SK-N-SH (cell line): Measurements from ENCODE around the gene TMEM192. TPM values are rescaled to one million over a fixed set of nuclear protein-coding genes. Genes with fewer than 3 reads are reported as not detected.

Experiments used
- CTCF ChIA-PET: fragments of 300-600, 350-600 bp; formaldehyde crosslinking; extraction: SDS; loops from one replicate; lab custom pipeline; 2021; lab: Yijun Ruan, JAX
- POLR2A ChIA-PET: fragments of 350-600 bp; sonication (Branson Sonifier 250); formaldehyde crosslinking; extraction: SDS; loops from one replicate; lab custom pipeline; 2020; ENCODE audit warnings: antibody characterized with exemption, inconsistent platforms; lab: Yijun Ruan, JAX
- DNase-seq: peaks from one replicate; pipeline ENCODE4 v3.0.0; 2012
- H2AFZ ChIP-seq: fragments of 200-600 bp; sonication (generic); 2 replicates; pipeline ENCODE4 v1.8.1; 2016; ENCODE audit warnings: antibody characterized with exemption, mild to moderate bottlenecking, low read depth
- H3F3A ChIP-seq: fragments of 200-600 bp; sonication (generic); replicated peaks from 2 replicates; pipeline ENCODE3; 2016; ENCODE audit warnings: antibody characterized with exemption, mild to moderate bottlenecking; ENCODE audit not compliant: insufficient read depth
- H3K27ac ChIP-seq, 2 experiments: fragments of 200-500 bp in 1 of 2; fragments of 200-600 bp in 1 of 2; sonication (Bioruptor generic) in 1 of 2; sonication (generic), shearing (Covaris generic) in 1 of 2; 2 replicates each; pipeline versions ENCODE4 v1.5.1 to v1.6.1; 2014 to 2016; ENCODE audit warnings: low read depth in 2 of 2, inconsistent platforms in 1 of 2, low read length in 1 of 2, mild to moderate bottlenecking in 1 of 2, mixed read lengths in 1 of 2
- H3K27me3 ChIP-seq: fragments of 200-600 bp; sonication (generic), shearing (Covaris generic); 2 replicates; pipeline ENCODE4 v1.6.1; 2016; ENCODE audit warnings: mixed run types; ENCODE audit not compliant: insufficient read depth
- H3K36me3 ChIP-seq, 2 experiments: fragments of 200-500 bp in 1 of 2; fragments of 200-600 bp in 1 of 2; sonication (Bioruptor generic) in 1 of 2; sonication (generic) in 1 of 2; replicated peaks in 1 of 2; 2 replicates each; pipeline versions ENCODE3 to v1.5.1; 2014 to 2016; ENCODE audit warnings: low read length in 1 of 2, mild to moderate bottlenecking in 1 of 2; ENCODE audit not compliant: insufficient read depth in 2 of 2, control insufficient read depth in 1 of 2
- H3K4me1 ChIP-seq, 2 experiments: fragments of 200-500 bp in 1 of 2; fragments of 200-600 bp in 1 of 2; sonication (Bioruptor generic) in 1 of 2; sonication (generic), shearing (Covaris generic) in 1 of 2; 2 replicates each; pipeline versions ENCODE4 v1.5.1 to v1.6.1; 2014 to 2016; ENCODE audit warnings: low read depth in 1 of 2, low read length in 1 of 2, mixed run types in 1 of 2; ENCODE audit not compliant: insufficient read depth in 2 of 2, control insufficient read depth in 1 of 2
- H3K4me2 ChIP-seq: fragments of 200-600 bp; sonication (generic), shearing (Covaris generic); 2 replicates; pipeline ENCODE4 v1.6.1; 2017; ENCODE audit warnings: mixed run types
- H3K4me3 ChIP-seq, 2 experiments: fragments of 200-500 bp in 1 of 2; fragments of 200-600 bp in 1 of 2; sonication (Bioruptor generic) in 1 of 2; sonication (generic), shearing (Covaris generic) in 1 of 2; 2 replicates each; pipeline versions ENCODE4 v1.5.1 to v1.8.1; 2014 to 2016; ENCODE audit warnings: low read depth in 2 of 2, inconsistent platforms in 1 of 2, low read length in 1 of 2, mild to moderate bottlenecking in 1 of 2, mixed read lengths in 1 of 2, moderate library complexity in 1 of 2
- H3K79me2 ChIP-seq: fragments of 200-600 bp; sonication (generic); 2 replicates; pipeline ENCODE4 v1.8.1; 2017; ENCODE audit warnings: mild to moderate bottlenecking; ENCODE audit not compliant: insufficient read depth
- H3K9ac ChIP-seq: fragments of 200-600 bp; sonication (generic); 2 replicates; pipeline ENCODE4 v1.6.1; 2017; ENCODE audit warnings: mixed run types
- H3K9me2 ChIP-seq: fragments of 200-600 bp; sonication (generic); 2 replicates; pipeline ENCODE4 v1.6.1; 2017; ENCODE audit warnings: mixed run types
- H3K9me3 ChIP-seq: fragments of 200-600 bp; sonication (generic); 2 replicates; pipeline ENCODE4 v1.6.1; 2017; ENCODE audit warnings: mixed run types, mild to moderate bottlenecking, moderate library complexity
- H4K20me1 ChIP-seq: fragments of 200-600 bp; sonication (generic); 2 replicates; pipeline ENCODE4 v1.6.1; 2017; ENCODE audit warnings: mild to moderate bottlenecking, mixed run types; ENCODE audit not compliant: insufficient read depth
- ELF1 ChIP-seq: IDR thresholded peaks from 2 replicates; pipeline ENCODE4 v1.4.0; 2012
- EZH2phosphoT487 ChIP-seq: fragments of 200-600 bp; sonication (generic); IDR thresholded peaks from 2 replicates; pipeline ENCODE4 v1.6.1; 2017; ENCODE audit warnings: low read depth, mixed run types, mild to moderate bottlenecking, antibody characterized with exemption, moderate library complexity, borderline replicate concordance
- FOSL2 ChIP-seq: IDR thresholded peaks from 2 replicates; pipeline ENCODE4 v1.4.0; 2012; ENCODE audit warnings: low read depth, mild to moderate bottlenecking, moderate library complexity, borderline replicate concordance
- GATA2 ChIP-seq: sonication (generic); formaldehyde crosslinking; IDR thresholded peaks from 2 replicates; pipeline ENCODE4 v1.5.0; 2020; ENCODE audit warnings: mild to moderate bottlenecking, missing genetic modification reagents
- MAX ChIP-seq: IDR thresholded peaks from 2 replicates; pipeline ENCODE4 v1.4.0; 2012; ENCODE audit warnings: low read depth
- NRF1 ChIP-seq: IDR thresholded peaks from 2 replicates; pipeline ENCODE4 v1.6.1; 2012; ENCODE audit warnings: low read depth, mild to moderate bottlenecking, low read length
- RCOR1 ChIP-seq: fragments of 150-350 bp; IDR thresholded peaks from 2 replicates; pipeline ENCODE4 v1.6.1; 2017; ENCODE audit warnings: antibody characterized with exemption, low read length
- RFX5 ChIP-seq: IDR thresholded peaks from 2 replicates; pipeline ENCODE4 v1.6.1; 2012; ENCODE audit warnings: mild to moderate bottlenecking, improper control_type of control experiment, low read length
- SMC3 ChIP-seq: IDR thresholded peaks from 2 replicates; pipeline ENCODE4 v1.6.1; 2012; ENCODE audit warnings: low read depth, low read length, improper control_type of control experiment
- TAF1 ChIP-seq: IDR thresholded peaks from 2 replicates; pipeline ENCODE4 v1.6.1; 2012; ENCODE audit warnings: low read depth, mild to moderate bottlenecking, low read length, moderate library complexity, borderline replicate concordance
- TCF12 ChIP-seq: IDR thresholded peaks from 2 replicates; pipeline ENCODE4 v1.4.0; 2012
- WGBS: methylation state at CpG from one replicate; pipeline ENCODE4 v1.1.6; 2017; ENCODE audit warnings: low lambda C conversion rate; 5-methylcytosine and 5-hydroxymethylcytosine counted together
- polyA plus RNA-seq, 3 experiments: library from polyadenylated mRNA; depleted of rRNA; stranded (reverse); fragments of >200 nt; gene quantifications; 2 replicates each; pipeline ENCODE4 v1.2.3, GENCODE V29; 2012
- TF ChIP-seq, protein P1 (sequence below): fragments of 200-600 bp; sonication (generic); IDR thresholded peaks from 2 replicates; pipeline ENCODE4 v1.6.1; 2017; ENCODE audit warnings: antibody characterized with exemption, mild to moderate bottlenecking, moderate library complexity
- TF ChIP-seq, protein P2 (sequence below): fragments of 150-350 bp; IDR thresholded peaks from 2 replicates; pipeline ENCODE4 v1.6.1; 2016; ENCODE audit warnings: mild to moderate bottlenecking, low read depth, low read length
- TF ChIP-seq, protein P3 (sequence below): IDR thresholded peaks from 2 replicates; pipeline ENCODE4 v1.4.0; 2012; ENCODE audit warnings: low read depth, borderline replicate concordance

TMEM192 gene
- polyA plus RNA-seq, 1 of the 3 experiments (the other 2 are of a cell fraction) = 9.1 TPM

- Histone ChIP-seq H3K4me2 (no peak overlapping the region), H2AFZ (no peak overlapping the region), H3K36me3 (no peaks in the 10 kb centered on the region), H3K9me2 (no peaks in the 10 kb centered on the region), H3K4me1 (no peaks in the 10 kb centered on the region), H3K4me3 (no peak overlapping the region), H3F3A (no peaks in the 10 kb centered on the region), H3K9me3 (no peaks in the 10 kb centered on the region), H3K9ac (no peak overlapping the region), H3K27me3 (no peaks in the 10 kb centered on the region), H3K79me2 (no peaks in the 10 kb centered on the region), H4K20me1 (no peaks in the 10 kb centered on the region), H3K27ac (no peak overlapping the region)
- no peak for DNase-seq
- POLR2A ChIA-PET = no interaction called here
- CTCF ChIA-PET = interaction anchor here (0.6 to 1.7 kb wide), 5 partner anchors 207 to 422 kb away, joined by 3 to 6 read pairs (median 3); no protein-coding TSS in a partner anchor
- no peak for TF ChIP-seq SMC3
- WGBS = 46% methylated on average over 4 of the region's 4 CpGs
Measured at GRCh38 chr4:165136529-165136928, 23.9 kb upstream of the TMEM192 start.

DNA sequence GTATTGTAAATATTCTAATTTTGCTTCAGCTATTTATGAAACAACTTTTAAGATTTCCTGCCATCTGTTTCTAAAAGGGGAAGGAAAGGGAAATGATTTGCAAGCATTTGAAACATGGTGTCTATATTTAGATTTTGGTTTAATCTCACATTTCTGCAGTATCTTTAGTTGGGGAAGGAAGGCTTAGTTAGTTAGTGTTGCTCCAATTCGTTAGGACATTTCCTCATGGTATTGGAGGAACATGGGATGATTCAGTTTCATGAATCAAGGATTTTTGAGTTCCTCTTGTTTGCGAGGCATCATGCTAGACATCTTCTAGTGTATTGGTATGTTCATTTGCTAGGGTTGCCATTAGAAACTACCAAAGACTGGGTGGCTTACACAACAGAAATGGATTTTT, 20.5 kb upstream of the TMEM192 start:
- Histone ChIP-seq H3K4me2 (no peak overlapping the region), H3K4me1 (no peaks in the 10 kb centered on the region), H3K9me2 (no peaks in the 10 kb centered on the region), H3F3A (no peaks in the 10 kb centered on the region), H2AFZ (no peak overlapping the region; the same call in 1 of the 2 replicates), H3K4me3 (no peak overlapping the region), H3K27me3 (no peaks in the 10 kb centered on the region; the same call in 1 of the 2 replicates), H3K36me3 (no peaks in the 10 kb centered on the region), H4K20me1 (no peaks in the 10 kb centered on the region), H3K9me3 (no peaks in the 10 kb centered on the region), H3K27ac (no peak overlapping the region), H3K79me2 (no peaks in the 10 kb centered on the region), H3K9ac (no peak overlapping the region)
- WGBS = 61% methylated on average over 2 of the region's 2 CpGs
- POLR2A ChIA-PET = no interaction called here
- DNase-seq = no peak
- no peak for TF ChIP-seq MAX
- TF ChIP-seq SMC3 = no peak
- no peak for TF ChIP-seq NRF1
- no peak for TF ChIP-seq EZH2phosphoT487
- no peak for TF ChIP-seq TAF1
- no peak for TF ChIP-seq FOSL2
- TF ChIP-seq, protein P1, sequence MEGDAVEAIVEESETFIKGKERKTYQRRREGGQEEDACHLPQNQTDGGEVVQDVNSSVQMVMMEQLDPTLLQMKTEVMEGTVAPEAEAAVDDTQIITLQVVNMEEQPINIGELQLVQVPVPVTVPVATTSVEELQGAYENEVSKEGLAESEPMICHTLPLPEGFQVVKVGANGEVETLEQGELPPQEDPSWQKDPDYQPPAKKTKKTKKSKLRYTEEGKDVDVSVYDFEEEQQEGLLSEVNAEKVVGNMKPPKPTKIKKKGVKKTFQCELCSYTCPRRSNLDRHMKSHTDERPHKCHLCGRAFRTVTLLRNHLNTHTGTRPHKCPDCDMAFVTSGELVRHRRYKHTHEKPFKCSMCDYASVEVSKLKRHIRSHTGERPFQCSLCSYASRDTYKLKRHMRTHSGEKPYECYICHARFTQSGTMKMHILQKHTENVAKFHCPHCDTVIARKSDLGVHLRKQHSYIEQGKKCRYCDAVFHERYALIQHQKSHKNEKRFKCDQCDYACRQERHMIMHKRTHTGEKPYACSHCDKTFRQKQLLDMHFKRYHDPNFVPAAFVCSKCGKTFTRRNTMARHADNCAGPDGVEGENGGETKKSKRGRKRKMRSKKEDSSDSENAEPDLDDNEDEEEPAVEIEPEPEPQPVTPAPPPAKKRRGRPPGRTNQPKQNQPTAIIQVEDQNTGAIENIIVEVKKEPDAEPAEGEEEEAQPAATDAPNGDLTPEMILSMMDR = no peak
- no peak for TF ChIP-seq RFX5
- TF ChIP-seq RCOR1 = no peak
- TF ChIP-seq GATA2 (CRISPR knock-in tag) = no peak
- no peak for TF ChIP-seq ELF1
- TF ChIP-seq, protein P2, sequence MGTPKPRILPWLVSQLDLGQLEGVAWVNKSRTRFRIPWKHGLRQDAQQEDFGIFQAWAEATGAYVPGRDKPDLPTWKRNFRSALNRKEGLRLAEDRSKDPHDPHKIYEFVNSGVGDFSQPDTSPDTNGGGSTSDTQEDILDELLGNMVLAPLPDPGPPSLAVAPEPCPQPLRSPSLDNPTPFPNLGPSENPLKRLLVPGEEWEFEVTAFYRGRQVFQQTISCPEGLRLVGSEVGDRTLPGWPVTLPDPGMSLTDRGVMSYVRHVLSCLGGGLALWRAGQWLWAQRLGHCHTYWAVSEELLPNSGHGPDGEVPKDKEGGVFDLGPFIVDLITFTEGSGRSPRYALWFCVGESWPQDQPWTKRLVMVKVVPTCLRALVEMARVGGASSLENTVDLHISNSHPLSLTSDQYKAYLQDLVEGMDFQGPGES = no peak
- TF ChIP-seq, protein P3, sequence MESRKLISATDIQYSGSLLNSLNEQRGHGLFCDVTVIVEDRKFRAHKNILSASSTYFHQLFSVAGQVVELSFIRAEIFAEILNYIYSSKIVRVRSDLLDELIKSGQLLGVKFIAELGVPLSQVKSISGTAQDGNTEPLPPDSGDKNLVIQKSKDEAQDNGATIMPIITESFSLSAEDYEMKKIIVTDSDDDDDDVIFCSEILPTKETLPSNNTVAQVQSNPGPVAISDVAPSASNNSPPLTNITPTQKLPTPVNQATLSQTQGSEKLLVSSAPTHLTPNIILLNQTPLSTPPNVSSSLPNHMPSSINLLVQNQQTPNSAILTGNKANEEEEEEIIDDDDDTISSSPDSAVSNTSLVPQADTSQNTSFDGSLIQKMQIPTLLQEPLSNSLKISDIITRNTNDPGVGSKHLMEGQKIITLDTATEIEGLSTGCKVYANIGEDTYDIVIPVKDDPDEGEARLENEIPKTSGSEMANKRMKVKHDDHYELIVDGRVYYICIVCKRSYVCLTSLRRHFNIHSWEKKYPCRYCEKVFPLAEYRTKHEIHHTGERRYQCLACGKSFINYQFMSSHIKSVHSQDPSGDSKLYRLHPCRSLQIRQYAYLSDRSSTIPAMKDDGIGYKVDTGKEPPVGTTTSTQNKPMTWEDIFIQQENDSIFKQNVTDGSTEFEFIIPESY = no peak
- no peak for TF ChIP-seq TCF12
- CTCF ChIA-PET = interaction anchor here (0.9 to 3.5 kb wide), 5 partner anchors 12 to 328 kb away, joined by 5 to 64 read pairs (median 35); partner anchors contain the start of gene CPE
